ENCODE measurements around the gene KLF16.

KLF16 gene

GRCh38 chr19:1810439-1811160 lies 52.8 kb downstream of the KLF16 start:
- TF ChIP-seq CTCF (IDR thresholded peaks at IDR 0.05; ENCODE audit: low read depth, low read length): no peak
- DNase-seq (ENCODE audit: extremely low read depth, low read depth): no peak

DNA sequence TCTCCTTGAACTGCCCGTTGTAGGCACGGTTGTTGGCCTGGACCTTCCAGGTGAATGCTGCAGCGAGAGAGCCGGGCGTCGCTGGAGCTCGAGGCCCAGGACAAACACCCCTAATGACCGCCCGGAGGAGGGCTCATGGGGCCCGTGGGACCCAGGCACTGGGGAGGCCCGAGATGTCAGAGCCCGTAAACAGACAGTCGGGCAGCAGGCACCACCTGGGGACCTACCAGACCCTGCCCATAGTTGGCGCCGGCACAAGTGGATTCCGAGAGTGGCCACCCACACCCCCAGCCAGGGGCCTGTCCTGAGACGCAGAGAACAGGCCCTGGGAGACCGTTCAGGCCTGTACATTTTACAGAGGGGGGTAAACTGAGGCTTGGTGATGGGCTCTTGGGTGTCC lies 53.7 kb downstream of the KLF16 start:
- TF ChIP-seq CTCF (IDR thresholded peaks at IDR 0.05; ENCODE audit: low read depth, low read length): no peak
- DNase-seq (ENCODE audit: extremely low read depth, low read depth): no peak

DNA sequence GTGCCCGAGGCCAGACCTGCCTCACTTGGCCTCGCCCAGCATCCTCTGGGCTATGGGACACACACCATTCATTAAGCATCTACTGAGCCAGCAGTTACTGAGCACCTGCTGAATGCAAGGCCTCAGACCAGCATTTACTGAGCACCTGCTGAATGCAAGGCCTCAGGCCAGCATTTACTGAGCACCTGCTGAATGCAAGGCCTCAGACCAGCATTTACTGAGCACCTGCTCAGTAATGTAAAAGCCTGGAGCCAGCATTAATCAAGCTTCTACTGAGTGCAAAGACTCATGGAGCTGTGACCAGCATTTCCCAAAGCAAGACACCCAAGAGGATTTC lies 55.0 kb downstream of the KLF16 start:
- no peak for DNase-seq (ENCODE audit: extremely low read depth, low read depth)

GRCh38 chr19:1807695-1808394 lies 55.5 kb downstream of the KLF16 start:
- DNase-seq (ENCODE audit: extremely low read depth, low read depth): no peak
- no peak for TF ChIP-seq CTCF (IDR thresholded peaks at IDR 0.05; ENCODE audit: low read depth, low read length)

More for the DNA sequence above, 55.0 kb downstream of the KLF16 start:
- no peak for TF ChIP-seq CTCF (IDR thresholded peaks at IDR 0.05; ENCODE audit: low read depth, low read length)

GRCh38 chr19:1807030-1807694 lies 56.2 kb downstream of the KLF16 start:
- no peak for TF ChIP-seq CTCF (IDR thresholded peaks at IDR 0.05; ENCODE audit: low read depth, low read length)
- no peak for DNase-seq (ENCODE audit: extremely low read depth, low read depth)

DNA sequence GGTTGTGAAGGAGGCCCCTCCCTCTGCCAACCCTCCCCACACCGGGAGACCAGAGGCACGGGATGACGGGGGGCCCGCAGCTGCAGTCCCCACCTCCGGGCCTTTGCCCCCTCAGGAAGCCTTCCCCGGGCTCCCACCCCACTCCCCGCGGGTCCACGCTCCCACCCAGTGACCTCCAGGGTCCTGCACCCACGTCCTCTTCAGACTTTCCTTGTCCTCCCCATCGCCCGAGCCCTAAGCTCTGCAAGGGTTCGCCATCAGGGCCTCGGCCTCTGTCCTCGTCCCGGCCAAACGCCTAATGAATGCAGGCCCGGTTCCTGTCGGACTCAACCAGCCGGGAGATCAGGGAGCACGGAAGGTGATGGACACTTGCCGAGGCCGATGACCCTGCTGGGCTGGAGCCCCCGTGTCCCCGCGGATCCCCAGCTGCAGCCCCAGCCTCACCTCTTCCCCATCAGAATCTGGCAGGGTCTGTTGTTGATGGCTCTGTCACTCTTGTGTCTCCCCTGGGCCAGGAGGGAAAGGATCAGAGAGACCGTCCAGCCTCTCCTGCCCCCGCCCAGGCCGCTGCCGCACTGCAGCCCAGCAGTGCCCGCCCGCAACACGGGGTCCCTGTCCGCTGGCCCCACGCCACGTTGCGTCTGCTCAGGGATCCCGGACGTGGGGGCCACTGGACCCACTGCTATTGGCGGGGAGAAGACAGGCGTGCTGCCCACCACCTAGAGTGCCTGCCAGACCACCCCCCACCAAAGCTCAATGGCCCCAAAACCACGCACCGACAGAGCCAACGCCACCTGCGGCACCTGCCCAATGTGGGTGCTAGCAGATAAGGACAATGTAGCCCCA lies 57.0 kb downstream of the KLF16 start:
- TF ChIP-seq CTCF (IDR thresholded peaks at IDR 0.05; ENCODE audit: low read depth, low read length): no peak

More for the DNA sequence above, 57.0 kb downstream of the KLF16 start:
- DNase-seq (ENCODE audit: extremely low read depth, low read depth): no peak
